ENCODE data around the gene KCNJ10. TPM values are rescaled to one million over a fixed set of nuclear protein-coding genes. Genes with fewer than 3 reads are reported as not detected.

The KCNJ10 gene
- total and polyA plus RNA-seq, 8 donors = 0.19 to 1.1 (median 0.78) TPM; not detected in 5

- H3K27me3 ChIP-seq = peaks cover 7 to 75% (median 41%) of the 10 kb centered on the region in 3 donors
- WGBS, 5 donors = 67 to 72% (median 68%) methylated on average over 4 of the region's 4 CpGs
- H3K27ac ChIP-seq = no peak overlapping the region
- intact Hi-C loops (cut with DNase I; ENCODE audit: low total_unique reads) = no loop called here
- H3K9me3 ChIP-seq = no peaks in the 10 kb centered on the region
- H3K4me1 ChIP-seq = peaks cover 9 to 22% (median 10%) of the 10 kb centered on the region in 4 donors
- H3K36me3 ChIP-seq = no peaks in the 10 kb centered on the region
- no peak for DNase-seq
- H3K4me3 ChIP-seq = no peak overlapping the region
- TF ChIP-seq POLR2A (IDR thresholded peaks at IDR 0.05) = no peak
- TF ChIP-seq CTCF (IDR thresholded peaks at IDR 0.05) = no peak
- no peak for TF ChIP-seq EP300 (IDR thresholded peaks at IDR 0.05)
- TF ChIP-seq POLR2AphosphoS5 (IDR thresholded peaks at IDR 0.05) = no peak
These were observed 9.5 kb upstream of the KCNJ10 start for GRCh38 chr1:160079448-160079847.

- Histone ChIP-seq H3K27me3 (peaks cover 7 to 67% (median 33%) of the 10 kb centered on the region in 3 donors), H3K36me3 (no peaks in the 10 kb centered on the region), H3K27ac (no peak overlapping the region), H3K4me1 (peaks cover 2 to 14% (median 2%) of the 10 kb centered on the region in 4 donors), H3K4me3 (no peak overlapping the region), H3K9me3 (no peaks in the 10 kb centered on the region)
- 13 to 24% (median 17%) methylated on average over 7 to 8 of the region's 8 CpGs for WGBS, 5 donors
- TF ChIP-seq POLR2A (IDR thresholded peaks at IDR 0.05) = no peak
- TF ChIP-seq POLR2AphosphoS5 (IDR thresholded peaks at IDR 0.05) = no peak
- peak in 5 of 7 experiments; percentile 27 to 71 (median 56) for TF ChIP-seq CTCF (IDR thresholded peaks at IDR 0.05)
- TF ChIP-seq EP300 (IDR thresholded peaks at IDR 0.05) = no peak
- DNase-seq = peak; percentile 60 to 62
- intact Hi-C loops (cut with DNase I; ENCODE audit: low total_unique reads) = no loop called here
These were observed 8.7 kb upstream of the KCNJ10 start for GRCh38 chr1:160078512-160079195.

- H3K4me1 ChIP-seq = peaks cover 0 to 9% (median 0%) of the 10 kb centered on the region in 4 donors
- no peak for DNase-seq
- H3K36me3 ChIP-seq = no peaks in the 10 kb centered on the region
- no peak overlapping the region for H3K4me3 ChIP-seq
- TF ChIP-seq EP300 (IDR thresholded peaks at IDR 0.05) (no peak), CTCF (IDR thresholded peaks at IDR 0.05) (no peak), POLR2A (IDR thresholded peaks at IDR 0.05) (no peak), POLR2AphosphoS5 (IDR thresholded peaks at IDR 0.05) (no peak)
- intact Hi-C loops (cut with DNase I; ENCODE audit: low total_unique reads) = no loop called here
- peaks cover 7 to 61% (median 21%) of the 10 kb centered on the region in 3 donors for H3K27me3 ChIP-seq
- no peaks in the 10 kb centered on the region for H3K9me3 ChIP-seq
- no peak overlapping the region for H3K27ac ChIP-seq
These were observed 7.5 kb upstream of the KCNJ10 start for GRCh38 chr1:160077486-160077885.

- Histone ChIP-seq H3K27me3 (peaks cover 7 to 51% (median 10%) of the 10 kb centered on the region in 3 donors), H3K27ac (no peak overlapping the region), H3K4me1 (peaks cover 0 to 7% (median 0%) of the 10 kb centered on the region in 4 donors), H3K36me3 (no peaks in the 10 kb centered on the region), H3K4me3 (no peak overlapping the region), H3K9me3 (no peaks in the 10 kb centered on the region)
- TF ChIP-seq EP300 (IDR thresholded peaks at IDR 0.05) (no peak), POLR2AphosphoS5 (IDR thresholded peaks at IDR 0.05) (no peak), POLR2A (IDR thresholded peaks at IDR 0.05) (no peak), CTCF (IDR thresholded peaks at IDR 0.05) (no peak)
- 71 to 91% (median 81%) methylated on average over 3 of the region's 3 CpGs for WGBS, 5 donors
- no peak for DNase-seq
- intact Hi-C loops (cut with DNase I; ENCODE audit: low total_unique reads) = no loop called here
These were observed 6.3 kb upstream of the KCNJ10 start for GRCh38 chr1:160076295-160076694.
